ENCODE data around the gene GRIK3.
"Not testable (repeated sequence)": the region's sequence is repeated elsewhere in the genome, so short reads cannot be mapped to it uniquely, and the experiment has no call there.

The GRIK3 gene

DNA sequence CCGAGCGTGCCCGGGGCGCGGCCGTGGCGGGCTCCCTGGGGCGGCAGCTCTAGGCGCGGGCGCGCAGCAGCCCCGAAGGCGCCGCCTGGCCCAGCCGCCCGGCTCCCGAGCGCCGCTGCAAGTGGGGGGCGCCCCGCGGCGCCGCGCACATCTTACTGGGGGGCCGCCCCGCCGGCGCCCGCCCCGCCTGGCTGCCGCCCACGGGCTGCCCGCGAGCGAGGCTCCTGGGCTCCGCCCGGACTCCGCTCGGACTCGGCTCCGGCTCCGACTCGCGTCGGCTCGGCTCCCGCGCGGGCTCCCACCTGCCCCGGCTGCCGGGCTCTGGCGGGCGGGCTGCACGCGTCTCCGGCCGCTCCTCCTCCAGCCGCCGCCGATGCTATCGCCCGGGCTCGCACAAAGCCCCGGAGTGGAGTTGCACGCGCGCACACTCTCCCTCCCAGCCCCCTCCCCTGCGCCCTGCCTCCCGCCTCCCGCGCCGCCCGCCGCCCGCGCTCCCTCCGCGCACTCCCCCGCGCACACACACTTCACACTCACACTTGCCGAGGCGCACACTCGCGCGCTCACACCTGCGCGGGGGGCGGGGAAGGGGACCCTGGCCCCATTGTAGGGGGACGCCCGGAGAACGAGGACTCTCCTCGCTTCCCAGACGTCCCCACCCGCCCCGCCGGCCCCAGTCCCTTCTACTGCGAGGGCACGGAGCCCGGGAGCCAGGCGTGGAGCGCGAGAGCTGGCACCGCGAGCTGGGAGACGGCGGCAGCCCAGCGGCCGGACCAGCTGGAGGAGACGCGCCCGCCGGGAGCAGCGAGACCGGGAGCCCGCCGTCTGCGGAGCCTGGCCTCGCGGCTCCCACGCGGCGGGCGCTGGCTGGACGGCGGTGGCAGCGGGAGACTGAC, at the start of gene GRIK3:
Gene GRIK3 (minus strand): TSS at position 395 of the 893 bp plus-strand sequence. CDS start 407 bp downstream, outside the sequence.
- TF ChIP-seq, protein P1, sequence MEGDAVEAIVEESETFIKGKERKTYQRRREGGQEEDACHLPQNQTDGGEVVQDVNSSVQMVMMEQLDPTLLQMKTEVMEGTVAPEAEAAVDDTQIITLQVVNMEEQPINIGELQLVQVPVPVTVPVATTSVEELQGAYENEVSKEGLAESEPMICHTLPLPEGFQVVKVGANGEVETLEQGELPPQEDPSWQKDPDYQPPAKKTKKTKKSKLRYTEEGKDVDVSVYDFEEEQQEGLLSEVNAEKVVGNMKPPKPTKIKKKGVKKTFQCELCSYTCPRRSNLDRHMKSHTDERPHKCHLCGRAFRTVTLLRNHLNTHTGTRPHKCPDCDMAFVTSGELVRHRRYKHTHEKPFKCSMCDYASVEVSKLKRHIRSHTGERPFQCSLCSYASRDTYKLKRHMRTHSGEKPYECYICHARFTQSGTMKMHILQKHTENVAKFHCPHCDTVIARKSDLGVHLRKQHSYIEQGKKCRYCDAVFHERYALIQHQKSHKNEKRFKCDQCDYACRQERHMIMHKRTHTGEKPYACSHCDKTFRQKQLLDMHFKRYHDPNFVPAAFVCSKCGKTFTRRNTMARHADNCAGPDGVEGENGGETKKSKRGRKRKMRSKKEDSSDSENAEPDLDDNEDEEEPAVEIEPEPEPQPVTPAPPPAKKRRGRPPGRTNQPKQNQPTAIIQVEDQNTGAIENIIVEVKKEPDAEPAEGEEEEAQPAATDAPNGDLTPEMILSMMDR (IDR thresholded peaks at IDR 0.05; ENCODE audit: extremely low read depth, insufficient read depth, missing control alignments), result no peak
- in situ Hi-C loops (cut with MboI; ENCODE audit: low pct_unique_long_range_greater_than_20kb, low sequenced_read_pairs, unreplicated experiment), result no loop called here
- DNase-seq (ENCODE audit: low spot score), result peak; percentile 25

DNA sequence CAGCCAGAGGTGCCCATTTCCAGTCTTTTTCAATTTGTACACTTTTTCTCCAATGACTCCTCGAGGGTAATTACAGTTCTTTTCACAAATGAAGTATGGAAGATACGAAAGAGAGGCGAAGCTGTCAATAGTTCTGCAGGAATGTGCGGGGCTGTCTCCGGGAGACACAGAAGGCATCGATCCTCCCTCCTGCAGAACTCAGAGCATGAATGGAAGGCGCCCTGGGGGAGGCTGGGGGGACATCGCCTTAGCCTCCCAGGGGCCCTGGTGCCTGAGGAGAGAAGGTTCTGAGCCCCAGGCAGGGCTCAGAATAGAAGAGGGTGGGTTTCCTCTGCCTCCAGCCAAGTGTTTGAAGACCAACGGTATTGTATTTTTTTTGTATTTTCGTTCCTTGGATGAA, 49.7 kb upstream of the GRIK3 start:
- TF ChIP-seq, protein P1 (IDR thresholded peaks at IDR 0.05; ENCODE audit: extremely low read depth, insufficient read depth, missing control alignments), result no peak
- DNase-seq (ENCODE audit: low spot score), result no peak
- in situ Hi-C loops (cut with MboI; ENCODE audit: low pct_unique_long_range_greater_than_20kb, low sequenced_read_pairs, unreplicated experiment), result no loop called here

DNA sequence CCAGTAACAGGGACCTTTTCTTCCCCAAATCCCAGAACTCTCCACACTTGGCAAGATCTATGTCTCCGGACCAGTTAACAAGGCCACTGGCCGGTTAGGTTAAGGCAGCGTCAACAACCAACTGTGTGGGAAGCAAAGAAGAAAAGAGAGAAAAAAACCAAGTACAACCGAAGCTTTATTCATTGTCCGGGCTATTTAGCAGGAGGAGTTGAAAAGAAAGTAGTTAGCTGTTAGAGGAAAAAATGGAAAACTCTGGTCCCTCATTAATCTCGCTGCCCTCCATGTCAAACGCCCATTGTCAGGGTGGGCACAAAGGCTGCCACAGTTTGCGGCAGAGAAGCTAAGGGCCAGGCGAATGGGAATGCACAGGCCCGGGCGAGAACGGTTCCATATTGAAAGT, 49.3 kb upstream of the GRIK3 start:
- TF ChIP-seq, protein P1 (IDR thresholded peaks at IDR 0.05; ENCODE audit: extremely low read depth, insufficient read depth, missing control alignments), result no peak
- DNase-seq (ENCODE audit: low spot score), result no peak
- in situ Hi-C loops (cut with MboI; ENCODE audit: low pct_unique_long_range_greater_than_20kb, low sequenced_read_pairs, unreplicated experiment), result no loop called here

DNA sequence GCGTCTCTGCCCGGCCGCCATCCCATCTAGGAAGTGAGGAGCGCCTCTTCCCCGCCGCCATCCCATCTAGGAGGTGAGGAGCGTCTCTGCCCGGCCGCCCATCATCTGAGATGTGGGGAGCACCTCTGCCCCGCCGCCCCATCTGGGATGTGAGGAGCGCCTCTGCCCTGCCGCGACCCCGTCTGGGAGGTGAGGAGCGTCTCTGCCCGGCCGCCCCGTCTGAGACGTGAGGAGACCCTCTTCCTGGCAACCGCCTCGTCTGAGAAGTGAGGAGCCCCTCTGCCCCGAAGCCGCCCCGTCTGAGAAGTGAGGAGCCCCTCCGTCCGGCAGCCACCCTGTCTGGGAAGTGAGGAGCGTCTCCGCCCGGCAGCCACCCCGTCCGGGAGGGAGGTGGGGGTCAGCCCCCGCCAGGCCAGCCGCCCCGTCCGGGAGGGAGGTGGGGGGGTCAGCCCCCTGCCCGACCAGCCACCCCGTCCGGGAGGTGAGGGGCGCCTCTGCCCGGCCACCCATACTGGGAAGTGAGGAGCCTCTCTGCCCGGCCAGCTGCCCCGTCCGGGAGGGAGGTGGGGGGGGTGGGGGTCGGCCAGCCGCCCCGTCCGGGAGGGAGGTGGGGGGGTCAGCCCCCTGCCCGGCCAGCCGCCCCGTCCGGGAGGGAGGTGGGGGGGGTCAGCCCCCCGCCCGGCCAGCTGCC, 46.1 kb upstream of the GRIK3 start:
- in situ Hi-C loops (cut with MboI; ENCODE audit: low pct_unique_long_range_greater_than_20kb, low sequenced_read_pairs, unreplicated experiment); DNase-seq (ENCODE audit: low spot score): not testable (repeated sequence)

DNA sequence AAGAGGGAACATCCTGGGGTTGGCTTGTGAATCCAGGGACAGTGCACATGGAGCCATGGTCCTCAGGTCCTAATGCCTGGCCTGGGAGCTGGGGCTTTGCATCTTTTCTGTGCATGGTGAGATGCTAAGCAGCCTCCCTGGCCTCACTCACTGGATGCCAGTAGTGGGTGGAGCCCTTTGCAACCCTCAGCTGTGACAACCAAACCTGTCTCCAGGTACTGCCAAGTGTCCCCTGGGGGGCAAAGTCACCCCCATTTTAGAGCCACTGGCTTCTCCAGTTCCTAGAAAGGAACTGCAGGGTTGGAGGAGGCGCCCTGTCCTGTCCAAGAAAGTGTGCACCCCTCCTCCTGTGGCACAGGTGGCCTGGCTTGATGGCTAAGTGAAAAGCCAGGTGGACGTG, 44.6 kb upstream of the GRIK3 start:
- TF ChIP-seq, protein P1 (IDR thresholded peaks at IDR 0.05; ENCODE audit: extremely low read depth, insufficient read depth, missing control alignments), result no peak
- in situ Hi-C loops (cut with MboI; ENCODE audit: low pct_unique_long_range_greater_than_20kb, low sequenced_read_pairs, unreplicated experiment), result no loop called here
- no peak for DNase-seq (ENCODE audit: low spot score)

DNA sequence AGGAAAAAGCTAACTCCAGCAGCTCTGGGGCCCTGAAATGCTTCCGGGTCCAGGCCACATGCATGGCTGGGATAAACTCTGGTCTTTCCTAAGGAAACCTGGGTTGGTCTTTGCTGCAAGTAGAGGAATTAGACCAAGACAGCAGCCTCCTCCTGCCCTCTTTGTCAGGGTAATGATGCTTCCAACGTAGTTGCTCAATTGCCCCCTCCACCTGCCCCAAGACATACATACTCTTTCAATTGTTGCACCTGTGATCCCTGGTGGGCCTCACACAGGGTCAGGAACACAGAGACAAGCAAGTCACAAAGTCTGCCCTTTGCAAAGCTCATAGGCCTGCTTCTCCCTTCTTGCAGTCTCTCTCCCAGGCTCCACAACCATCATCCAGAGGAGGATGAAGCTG, 41.9 kb upstream of the GRIK3 start:
- DNase-seq (ENCODE audit: low spot score), result no peak
- TF ChIP-seq, protein P1 (IDR thresholded peaks at IDR 0.05; ENCODE audit: extremely low read depth, insufficient read depth, missing control alignments), result no peak
- in situ Hi-C loops (cut with MboI; ENCODE audit: low pct_unique_long_range_greater_than_20kb, low sequenced_read_pairs, unreplicated experiment), result no loop called here

DNA sequence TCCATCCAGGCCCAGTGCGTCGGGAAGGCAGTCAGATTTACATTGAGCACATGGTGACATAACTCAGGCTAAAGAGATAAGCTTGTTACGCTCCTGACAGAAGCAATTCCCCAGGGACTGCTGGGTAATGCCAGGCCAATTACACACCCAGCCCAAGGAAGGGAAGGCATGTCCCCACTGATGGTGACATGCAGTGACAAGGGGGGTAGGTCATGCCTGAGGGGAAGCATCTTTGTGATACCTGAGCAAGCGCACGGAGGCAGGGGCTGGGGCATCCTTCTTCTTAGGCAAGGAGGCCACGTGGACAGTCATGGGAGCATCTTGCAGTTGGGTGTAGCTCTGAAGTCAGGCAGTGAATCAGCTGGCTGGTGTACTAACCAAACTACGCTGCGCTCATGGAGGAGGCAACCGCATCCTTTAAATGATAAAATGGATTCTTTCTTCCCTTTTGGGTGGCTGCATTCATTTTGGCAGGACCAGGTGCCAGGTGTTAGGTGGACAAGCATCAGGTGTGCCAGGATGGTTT, 39.6 kb upstream of the GRIK3 start:
- DNase-seq (ENCODE audit: low spot score), result no peak
- TF ChIP-seq, protein P1 (IDR thresholded peaks at IDR 0.05; ENCODE audit: extremely low read depth, insufficient read depth, missing control alignments), result no peak
- in situ Hi-C loops (cut with MboI; ENCODE audit: low pct_unique_long_range_greater_than_20kb, low sequenced_read_pairs, unreplicated experiment), result no loop called here
